Vagina (tissue), 2 donors: ENCODE data around the gene ARHGEF16. TPM values are rescaled to one million over a fixed set of nuclear protein-coding genes. Genes with fewer than 3 reads are reported as not detected.

Experiments used
- DNase-seq, 2 donors: peaks; one replicate each; pipeline ENCODE4 v3.0.0-alpha.2; 2017; ENCODE audit errors: extremely low spot score in 2 of 2
- H3K27ac ChIP-seq: fragments of 200-600 bp; sonication (generic); one replicate; pipeline ENCODE4 v1.5.1; 2019
- H3K27me3 ChIP-seq: fragments of 200-600 bp; sonication (generic); one replicate; pipeline ENCODE4 v1.5.1; 2019
- H3K36me3 ChIP-seq, 2 donors: fragments of 200-600 bp; sonication (generic); one replicate each; pipeline ENCODE4 v1.5.1; 2017 to 2019
- H3K4me1 ChIP-seq: fragments of 200-600 bp; sonication (generic); one replicate; pipeline ENCODE4 v1.5.1; 2019
- H3K4me3 ChIP-seq, 2 donors: fragments of 200-600 bp; sonication (generic); 1 replicate in 1 of 2; 2 replicates in 1 of 2; pipeline ENCODE4 v1.5.1; 2016 to 2019
- H3K9me3 ChIP-seq: fragments of 200-600 bp; sonication (generic); one replicate; pipeline ENCODE4 v1.5.1; 2019
- POLR2A ChIP-seq, 2 donors: fragments of 450-650 bp; IDR thresholded peaks; one replicate each; pipeline ENCODE4 v1.6.1; 2017; ENCODE audit warnings: antibody characterized with exemption in 2 of 2, mild to moderate bottlenecking in 2 of 2, moderate library complexity in 2 of 2
- POLR2AphosphoS5 ChIP-seq, 2 donors: sonication (generic); formaldehyde crosslinking; IDR thresholded peaks; one replicate each; pipeline ENCODE4 v1.9.0; 2017; ENCODE audit warnings: antibody characterized with exemption in 2 of 2, mild to moderate bottlenecking in 2 of 2, low read depth in 1 of 2; ENCODE audit not compliant: insufficient read depth in 1 of 2
- intact Hi-C: fragments of 100-400 bp; cut with DNase I; formaldehyde crosslinking; loops from one replicate; pipeline ENCODE4 v1.15.1; 2023
- total RNA-seq: library from RNA; depleted of rRNA; stranded (reverse); fragments of >200 nt; gene quantifications from one replicate; pipeline ENCODE4 v1.2.3, GENCODE V29; 2016
- TF ChIP-seq, protein P1 (sequence below), 3 experiments: fragments of 450-650 bp in 2 of 3; fragments of 200-600 bp in 1 of 3; sonication (generic) in 1 of 3; IDR thresholded peaks; one replicate each; pipeline ENCODE4 v1.5.1; 2017 to 2019; ENCODE audit warnings: antibody characterized with exemption in 3 of 3, mild to moderate bottlenecking in 2 of 3, moderate library complexity in 2 of 3

ARHGEF16 gene
- total RNA-seq, 1 donor from 2014 or later: 6.4 TPM

DNA sequence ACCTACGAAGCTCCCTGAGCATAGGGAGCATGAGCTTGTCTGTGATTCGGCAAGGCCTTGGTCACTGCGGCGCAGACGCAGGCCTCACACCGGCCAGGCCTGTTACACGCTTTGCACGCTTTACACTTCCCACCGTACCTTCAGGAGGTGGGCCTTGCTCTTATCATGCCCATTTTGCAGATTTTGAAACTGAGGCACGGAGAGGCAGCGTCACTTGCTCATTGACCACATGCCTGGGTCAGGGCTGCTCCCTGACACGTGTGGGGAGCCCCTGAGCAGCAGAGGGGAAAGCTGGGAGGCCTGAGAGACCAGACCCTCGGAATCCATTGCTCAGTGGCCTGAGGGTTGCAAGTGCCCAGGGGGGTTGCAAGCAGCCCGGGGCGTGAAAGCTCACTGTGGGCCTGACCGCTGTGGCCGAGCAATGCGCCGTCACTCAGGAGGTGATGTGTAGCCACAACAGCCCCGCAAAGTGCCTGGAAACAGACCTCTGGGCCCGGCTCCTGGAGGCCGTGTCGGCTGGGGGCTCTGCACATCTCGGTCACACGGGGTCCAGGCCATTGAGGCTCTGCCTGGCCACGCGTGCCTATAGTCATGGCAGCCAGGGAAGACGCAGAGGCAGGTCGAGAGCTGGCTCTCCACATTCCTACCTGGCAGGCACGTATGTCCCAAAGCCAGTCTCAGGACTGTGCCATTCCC is 6.9 kb downstream of the ARHGEF16 start:
- TF ChIP-seq, protein P1, sequence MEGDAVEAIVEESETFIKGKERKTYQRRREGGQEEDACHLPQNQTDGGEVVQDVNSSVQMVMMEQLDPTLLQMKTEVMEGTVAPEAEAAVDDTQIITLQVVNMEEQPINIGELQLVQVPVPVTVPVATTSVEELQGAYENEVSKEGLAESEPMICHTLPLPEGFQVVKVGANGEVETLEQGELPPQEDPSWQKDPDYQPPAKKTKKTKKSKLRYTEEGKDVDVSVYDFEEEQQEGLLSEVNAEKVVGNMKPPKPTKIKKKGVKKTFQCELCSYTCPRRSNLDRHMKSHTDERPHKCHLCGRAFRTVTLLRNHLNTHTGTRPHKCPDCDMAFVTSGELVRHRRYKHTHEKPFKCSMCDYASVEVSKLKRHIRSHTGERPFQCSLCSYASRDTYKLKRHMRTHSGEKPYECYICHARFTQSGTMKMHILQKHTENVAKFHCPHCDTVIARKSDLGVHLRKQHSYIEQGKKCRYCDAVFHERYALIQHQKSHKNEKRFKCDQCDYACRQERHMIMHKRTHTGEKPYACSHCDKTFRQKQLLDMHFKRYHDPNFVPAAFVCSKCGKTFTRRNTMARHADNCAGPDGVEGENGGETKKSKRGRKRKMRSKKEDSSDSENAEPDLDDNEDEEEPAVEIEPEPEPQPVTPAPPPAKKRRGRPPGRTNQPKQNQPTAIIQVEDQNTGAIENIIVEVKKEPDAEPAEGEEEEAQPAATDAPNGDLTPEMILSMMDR (IDR thresholded peaks at IDR 0.05): no peak
- no peak for TF ChIP-seq POLR2AphosphoS5 (IDR thresholded peaks at IDR 0.05; ENCODE audit: insufficient read depth in 1 of 2, low read depth in 1 of 2)
- TF ChIP-seq POLR2A (IDR thresholded peaks at IDR 0.05): no peak
- no peaks in the 10 kb centered on the region for H3K9me3 ChIP-seq
- no peaks in the 10 kb centered on the region for H3K36me3 ChIP-seq
- peaks cover 51% of the 10 kb centered on the region for H3K4me1 ChIP-seq
- intact Hi-C loops: no loop called here
- no peak for DNase-seq
- H3K27me3 ChIP-seq: no peaks in the 10 kb centered on the region
- no peak overlapping the region for H3K4me3 ChIP-seq
- H3K27ac ChIP-seq: no peak overlapping the region

DNA sequence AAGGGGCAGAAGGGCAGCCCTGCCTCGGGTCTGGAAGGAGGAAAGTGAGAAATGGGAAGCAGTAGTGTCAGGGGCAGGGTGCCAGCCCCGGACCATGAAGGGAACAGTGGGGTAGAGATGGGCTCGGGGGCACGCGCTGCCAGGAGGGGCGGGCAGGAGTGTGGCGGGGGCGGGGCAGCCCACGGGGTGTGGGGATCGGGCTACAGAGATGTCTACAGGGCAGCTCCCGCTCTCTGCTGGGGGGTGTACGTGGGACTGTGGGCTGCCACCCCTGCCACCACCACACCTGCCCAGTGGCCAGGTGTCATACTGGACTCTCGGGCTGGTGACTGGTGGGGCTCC is 7.4 kb downstream of the ARHGEF16 start:
- peaks cover 56% of the 10 kb centered on the region for H3K4me1 ChIP-seq
- intact Hi-C loops: no loop called here
- H3K27ac ChIP-seq: no peak overlapping the region

DNA sequence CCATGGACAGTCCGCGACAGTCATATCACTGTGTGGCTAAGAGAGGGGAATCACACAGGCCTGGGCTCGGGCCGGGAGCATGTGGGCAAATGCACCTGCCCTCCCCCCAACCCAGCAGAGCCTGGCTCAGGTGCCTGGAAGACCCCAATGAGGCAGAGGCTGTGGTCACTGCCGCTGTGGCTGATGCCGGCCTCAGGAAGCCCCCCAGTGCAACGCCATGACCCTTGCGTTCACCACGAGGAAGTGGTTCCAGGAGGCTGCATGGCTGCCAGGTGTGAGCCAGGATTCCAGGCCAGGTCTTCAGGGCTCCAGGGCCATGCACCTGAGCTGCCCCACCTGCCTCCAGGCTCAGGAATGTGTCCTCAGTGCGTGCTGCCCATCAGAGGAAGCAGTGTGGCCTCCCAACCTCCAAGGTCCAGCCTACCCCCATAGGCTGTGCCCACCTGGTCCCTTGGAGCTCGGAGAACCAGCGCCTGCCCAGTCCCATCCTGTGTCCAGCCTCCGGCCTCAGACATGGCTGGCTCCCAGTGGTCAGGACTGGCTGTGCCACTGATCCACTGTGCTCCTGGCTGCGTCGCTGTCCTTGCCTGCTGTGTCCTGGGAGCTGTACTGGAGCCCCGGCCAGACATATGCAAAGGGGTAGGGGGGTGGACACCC is 8.0 kb downstream of the ARHGEF16 start:
- intact Hi-C loops: no loop called here
- no peaks in the 10 kb centered on the region for H3K36me3 ChIP-seq
- DNase-seq: no peak
- TF ChIP-seq POLR2AphosphoS5 (IDR thresholded peaks at IDR 0.05; ENCODE audit: insufficient read depth in 1 of 2, low read depth in 1 of 2): no peak
- H3K4me1 ChIP-seq: peaks cover 59% of the 10 kb centered on the region
- no peaks in the 10 kb centered on the region for H3K9me3 ChIP-seq
- no peak overlapping the region for H3K27ac ChIP-seq
- no peaks in the 10 kb centered on the region for H3K27me3 ChIP-seq
- H3K4me3 ChIP-seq: no peak overlapping the region

More for the DNA sequence above, 7.4 kb downstream of the ARHGEF16 start:
- no peak for DNase-seq
- Histone ChIP-seq H3K9me3 (no peaks in the 10 kb centered on the region), H3K36me3 (no peaks in the 10 kb centered on the region), H3K27me3 (no peaks in the 10 kb centered on the region), H3K4me3 (no peak overlapping the region)
- TF ChIP-seq, protein P1 (IDR thresholded peaks at IDR 0.05): no peak
- TF ChIP-seq POLR2AphosphoS5 (IDR thresholded peaks at IDR 0.05; ENCODE audit: insufficient read depth in 1 of 2, low read depth in 1 of 2): no peak
- no peak for TF ChIP-seq POLR2A (IDR thresholded peaks at IDR 0.05)

DNA sequence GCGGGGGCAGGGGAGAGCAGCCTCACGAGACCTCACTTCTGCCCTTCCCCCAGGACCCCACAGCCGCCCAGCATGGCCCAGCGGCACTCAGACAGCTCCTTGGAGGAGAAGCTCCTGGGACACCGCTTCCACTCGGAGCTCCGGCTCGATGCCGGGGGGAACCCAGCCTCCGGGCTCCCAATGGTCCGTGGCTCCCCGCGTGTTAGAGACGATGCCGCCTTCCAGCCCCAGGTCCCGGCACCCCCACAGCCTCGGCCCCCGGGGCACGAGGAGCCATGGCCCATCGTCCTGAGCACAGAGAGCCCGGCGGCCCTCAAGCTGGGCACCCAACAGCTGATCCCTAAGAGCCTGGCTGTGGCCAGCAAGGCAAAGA is 8.5 kb downstream of the ARHGEF16 start:
- DNase-seq: no peak
- no peaks in the 10 kb centered on the region for H3K9me3 ChIP-seq
- no peaks in the 10 kb centered on the region for H3K27me3 ChIP-seq
- no peak overlapping the region for H3K4me3 ChIP-seq
- no peak overlapping the region for H3K27ac ChIP-seq
- TF ChIP-seq POLR2A (IDR thresholded peaks at IDR 0.05) (no peak), POLR2AphosphoS5 (IDR thresholded peaks at IDR 0.05; ENCODE audit: insufficient read depth in 1 of 2, low read depth in 1 of 2) (no peak)
- TF ChIP-seq, protein P1 (IDR thresholded peaks at IDR 0.05): no peak
- no peaks in the 10 kb centered on the region for H3K36me3 ChIP-seq
- H3K4me1 ChIP-seq: peaks cover 59% of the 10 kb centered on the region
- intact Hi-C loops: no loop called here

DNA sequence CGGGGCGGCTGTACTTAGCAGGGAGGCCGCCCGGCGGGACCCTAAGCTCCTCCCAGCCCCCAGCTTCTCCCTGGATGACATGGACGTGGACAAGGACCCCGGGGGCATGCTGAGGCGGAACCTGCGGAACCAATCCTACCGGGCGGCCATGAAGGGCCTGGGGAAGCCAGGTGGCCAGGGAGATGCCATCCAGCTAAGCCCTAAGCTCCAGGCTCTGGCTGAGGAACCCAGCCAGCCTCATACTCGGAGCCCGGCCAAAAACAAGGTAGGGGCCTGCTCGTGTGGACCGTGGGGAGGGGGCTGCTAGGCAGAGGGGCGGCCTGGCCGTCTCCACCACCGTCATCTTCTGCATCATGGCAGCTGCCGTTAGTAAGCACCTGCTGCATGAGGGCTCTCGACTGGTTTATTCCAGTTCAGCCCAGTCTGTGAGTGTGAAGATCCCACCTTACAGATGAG is 9.0 kb downstream of the ARHGEF16 start:
- Histone ChIP-seq H3K9me3 (no peaks in the 10 kb centered on the region), H3K4me1 (peaks cover 59% of the 10 kb centered on the region), H3K27me3 (no peaks in the 10 kb centered on the region), H3K4me3 (no peak overlapping the region), H3K27ac (no peak overlapping the region), H3K36me3 (no peaks in the 10 kb centered on the region)
- DNase-seq: no peak
- intact Hi-C loops: no loop called here
- TF ChIP-seq, protein P1 (IDR thresholded peaks at IDR 0.05): no peak
- TF ChIP-seq POLR2AphosphoS5 (IDR thresholded peaks at IDR 0.05; ENCODE audit: insufficient read depth in 1 of 2, low read depth in 1 of 2) (no peak), POLR2A (IDR thresholded peaks at IDR 0.05) (no peak)
